GM18517 (cell line): Measurements from ENCODE around the gene TMOD4.
"Not testable (repeated sequence)": the region's sequence is repeated elsewhere in the genome, so short reads cannot be mapped to it uniquely, and the experiment has no call there.

Source experiments
- ATAC-seq: cut with Tn5 transposase; IDR thresholded peaks from one replicate; pipeline ENCODE4 v1.9.1; 2021; ENCODE audit warnings: mild to moderate bottlenecking, moderate library complexity; ENCODE audit not compliant: unreplicated experiment

Gene TMOD4

DNA sequence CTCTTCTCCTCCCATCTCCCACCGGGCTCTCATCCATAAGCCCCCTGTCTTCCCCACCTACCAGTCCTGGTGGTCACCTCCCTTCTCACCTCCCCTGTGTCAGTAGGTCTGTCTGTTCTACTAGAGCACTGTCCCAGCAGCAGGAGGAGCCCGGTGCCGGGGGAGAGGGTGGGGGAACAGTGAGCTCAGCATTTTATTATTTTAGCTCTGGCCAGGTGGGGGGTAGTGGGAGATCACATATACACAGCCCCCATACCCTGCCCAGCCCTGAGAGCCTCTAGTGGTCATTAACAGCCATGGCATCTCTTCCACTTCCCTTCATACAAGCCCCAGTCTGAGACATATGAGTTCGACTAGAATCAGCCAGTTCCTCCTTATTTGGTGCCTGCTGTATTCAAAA is at the start of gene TMOD4:
TMOD4 (minus strand) TSS at position 119 of the 400 bp plus-strand sequence. CDS start 1,106 bp downstream, outside the sequence.
- ATAC-seq: no peak

DNA sequence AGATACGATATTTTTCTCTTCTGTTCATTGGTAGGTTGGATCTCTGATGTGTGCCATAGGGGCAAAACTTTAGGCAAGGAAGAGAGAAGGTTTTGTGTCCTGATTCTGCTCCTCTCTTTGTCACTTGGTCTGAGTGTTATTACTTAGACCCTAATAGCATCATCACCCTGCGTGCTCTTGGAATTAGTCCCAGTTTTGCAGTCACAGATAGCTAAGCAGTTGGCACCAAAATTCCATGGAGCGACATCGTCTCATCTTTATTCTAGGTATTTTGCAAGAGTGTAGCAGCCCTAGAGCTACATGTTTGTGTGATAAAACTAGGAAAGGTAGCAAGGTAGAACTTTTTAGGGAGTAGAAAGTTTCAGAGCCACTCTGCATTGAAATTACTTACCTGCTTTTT is 46.3 kb upstream of the TMOD4 start:
- ATAC-seq: no peak

DNA sequence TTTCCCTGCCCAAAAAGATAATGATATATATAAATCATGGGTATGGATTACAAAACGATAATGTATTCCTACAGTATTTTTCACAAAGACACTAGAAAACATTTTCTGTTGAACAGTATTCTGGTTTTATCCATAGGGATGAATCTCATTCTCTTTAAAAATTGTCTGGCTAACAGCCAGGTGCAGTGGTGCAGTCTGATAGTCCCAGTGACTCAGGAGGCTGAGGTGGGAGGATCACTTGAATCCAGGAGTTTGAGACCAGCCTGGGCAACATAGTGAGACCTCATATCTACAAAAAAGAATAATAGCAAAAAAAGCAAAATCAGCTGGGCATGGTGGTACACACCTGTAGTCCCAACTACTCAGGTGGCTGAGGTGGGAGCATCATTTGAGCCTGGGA is 45.8 kb upstream of the TMOD4 start:
- no peak for ATAC-seq

DNA sequence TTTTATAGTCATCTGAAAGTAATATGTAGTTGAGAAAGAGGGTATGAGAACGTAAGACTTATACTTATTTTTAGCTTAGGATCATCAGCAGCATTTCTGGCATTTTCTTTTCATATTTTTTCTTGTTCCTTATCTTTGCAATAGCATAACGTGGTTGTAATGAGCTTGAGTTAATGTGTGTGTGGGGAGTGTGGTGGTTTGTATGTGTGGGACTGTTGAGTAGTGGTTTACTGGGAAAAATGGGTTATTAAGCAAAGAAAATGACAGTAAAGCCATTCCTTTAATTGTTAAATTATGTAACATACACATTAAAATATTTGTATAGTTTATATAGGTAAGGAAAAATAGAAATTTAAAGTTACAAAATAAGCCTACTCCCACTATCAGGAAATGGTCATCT is 37.8 kb upstream of the TMOD4 start:
- ATAC-seq: no peak

DNA sequence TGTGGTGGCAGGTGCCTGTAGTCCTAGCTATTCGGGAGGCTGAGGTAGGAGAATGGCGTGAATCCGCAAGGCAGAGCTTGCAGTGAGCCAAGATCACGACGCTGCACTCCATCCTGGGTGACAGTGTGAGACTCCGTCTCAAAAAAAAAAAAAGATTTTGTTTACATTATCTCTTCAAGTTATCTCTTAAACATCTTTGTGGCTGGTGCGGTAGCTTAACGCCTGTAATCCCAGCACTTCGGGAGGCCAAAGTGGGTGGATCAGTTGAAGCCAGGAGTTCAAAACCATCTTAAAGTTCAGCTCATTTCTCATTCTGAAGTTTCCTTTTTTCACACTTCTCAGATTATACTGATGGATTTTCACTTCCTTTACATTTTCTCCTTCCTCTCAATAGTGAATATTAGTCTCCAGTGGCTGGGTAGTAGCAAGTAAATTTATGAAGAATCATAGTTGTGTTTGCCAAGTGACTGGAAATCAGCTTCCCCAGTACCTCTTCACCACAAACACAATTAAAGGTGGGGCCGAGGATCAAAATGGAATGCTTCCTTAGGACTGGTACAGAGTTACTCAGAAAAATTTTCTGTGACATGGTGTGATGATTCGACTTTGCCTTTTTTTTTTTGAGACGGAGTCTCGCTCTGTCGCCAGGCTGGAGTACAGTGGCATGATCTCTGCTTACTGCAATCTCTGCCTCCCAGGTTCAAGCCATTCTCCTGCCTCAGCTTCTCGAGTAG is 36.4 kb upstream of the TMOD4 start:
- no peak for ATAC-seq

DNA sequence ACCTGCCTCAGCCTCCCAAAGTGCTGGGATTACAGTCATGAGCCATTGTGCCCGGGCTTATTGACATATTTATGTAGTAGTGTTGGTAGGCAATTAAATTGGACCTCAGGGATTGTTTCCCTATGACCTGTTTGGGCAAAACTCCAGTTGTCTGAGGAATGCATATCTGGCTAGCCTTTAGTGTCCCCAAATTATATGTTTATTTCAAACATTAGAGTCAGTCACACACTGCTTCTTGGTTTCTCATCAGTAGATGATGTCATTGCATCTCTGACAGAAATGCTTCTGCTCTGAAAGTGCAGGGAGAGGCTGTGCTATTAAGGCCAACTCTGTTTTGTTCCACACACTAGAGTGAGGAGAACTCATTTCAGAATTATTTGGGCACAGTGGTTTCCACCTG is 35.0 kb upstream of the TMOD4 start:
- no peak for ATAC-seq

DNA sequence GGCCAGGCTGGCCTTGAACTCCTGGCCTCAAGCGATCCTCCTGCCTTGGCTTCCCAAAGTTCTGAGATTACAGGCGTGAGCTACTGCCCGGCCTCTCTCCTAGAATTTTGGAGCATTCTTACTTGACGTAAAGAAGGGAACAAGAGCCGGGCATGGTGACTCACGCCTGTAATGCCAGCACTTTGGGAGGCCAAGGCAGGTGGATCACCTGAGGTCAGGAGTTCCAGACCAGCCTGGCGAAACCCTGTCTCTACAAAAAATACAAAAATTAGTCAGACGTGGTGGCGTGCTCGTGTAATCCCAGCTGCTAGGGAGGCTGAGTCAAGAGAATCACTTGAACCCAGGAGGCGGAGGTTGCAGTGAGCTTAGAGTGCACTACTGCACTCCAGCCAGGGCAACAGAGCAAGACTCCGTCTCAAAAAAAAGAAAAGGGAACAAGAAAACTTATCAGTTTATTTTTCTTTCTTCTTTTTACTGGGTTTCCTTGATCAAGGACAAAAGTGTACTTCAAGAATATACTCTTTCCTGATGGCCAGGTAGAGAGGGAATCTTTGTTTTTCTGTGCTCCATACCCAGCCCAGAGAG is 29.7 kb upstream of the TMOD4 start:
- ATAC-seq: not testable (repeated sequence)

DNA sequence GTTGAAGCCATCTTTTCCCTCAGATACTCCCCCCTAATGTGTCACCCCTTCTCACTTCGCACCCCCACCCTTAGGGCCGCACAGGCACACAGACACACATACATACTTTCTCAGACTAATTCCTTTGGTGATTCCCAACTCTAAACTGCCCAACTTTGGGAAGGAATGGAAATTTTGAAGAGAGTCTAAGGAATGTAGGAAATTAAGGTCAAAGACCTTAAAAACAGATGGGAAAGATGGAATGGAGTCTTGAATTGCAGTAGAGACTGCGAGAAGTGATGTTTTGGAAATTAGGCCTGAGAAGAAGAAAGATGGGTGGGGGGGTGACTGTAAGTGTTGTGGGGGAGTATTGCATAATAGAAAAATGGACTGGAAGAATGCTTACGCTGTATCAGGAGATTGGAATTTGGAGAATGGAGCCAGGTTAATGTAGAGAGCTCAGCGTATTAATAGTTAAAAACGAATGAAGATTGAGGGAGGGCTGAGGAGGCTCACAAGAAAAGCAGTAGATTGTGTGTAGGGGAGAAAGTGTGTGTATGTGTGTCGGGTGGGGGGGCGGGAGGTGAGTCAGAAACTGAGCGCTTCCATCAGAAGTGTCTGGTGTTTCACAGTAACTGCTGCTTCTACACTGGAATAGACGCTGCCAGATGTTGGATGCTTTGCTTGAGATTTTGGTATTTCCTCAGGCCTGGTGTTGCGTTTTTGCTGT is 24.2 kb upstream of the TMOD4 start:
- ATAC-seq: no peak

DNA sequence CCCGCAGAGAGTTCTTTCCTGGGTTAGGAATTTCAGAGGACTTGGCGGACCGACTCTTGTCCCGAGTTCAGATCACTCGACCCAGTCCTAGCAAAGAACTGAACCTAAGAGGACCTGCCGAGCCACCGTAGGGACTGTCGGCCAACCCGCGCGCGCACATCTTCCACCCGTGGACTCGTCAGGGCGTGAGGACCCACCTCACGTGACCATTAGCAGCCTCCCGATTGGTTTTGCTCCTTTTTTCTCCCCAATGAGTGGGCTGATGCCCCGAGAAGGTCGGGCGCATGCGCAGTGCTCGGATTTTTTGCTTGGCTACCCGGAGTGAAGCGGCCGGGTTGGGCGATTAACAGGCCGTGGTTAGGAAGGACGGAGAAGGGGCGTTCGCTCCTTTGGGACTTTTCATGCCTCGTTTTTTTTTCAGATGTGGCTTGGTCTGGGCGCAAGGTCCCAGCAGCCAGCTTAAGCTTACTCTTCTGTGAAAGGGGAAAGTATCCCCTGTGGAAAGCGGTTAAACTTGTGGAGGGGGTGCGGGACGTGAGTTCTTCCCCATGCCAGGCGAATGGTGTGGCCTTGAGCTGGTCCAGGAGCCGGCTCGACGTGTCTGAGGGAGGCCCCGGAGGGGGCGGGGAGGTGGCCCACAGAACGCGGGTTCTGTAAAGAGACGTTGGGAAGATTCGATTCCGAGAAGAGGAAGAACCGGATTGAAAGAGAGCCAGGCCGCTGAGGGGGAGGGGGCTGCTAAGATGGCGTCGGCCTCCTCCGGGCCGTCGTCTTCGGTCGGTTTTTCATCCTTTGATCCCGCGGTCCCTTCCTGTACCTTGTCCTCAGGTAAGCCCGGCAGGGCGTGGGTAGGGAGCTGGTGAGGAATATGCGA is 22.7 kb upstream of the TMOD4 start, which contains the start of gene PIP5K1A:
PIP5K1A (plus strand) TSS at position 299 of the 874 bp plus-strand sequence; CDS start at position 744, 445 bp downstream.
- peak; percentile 84 for ATAC-seq

DNA sequence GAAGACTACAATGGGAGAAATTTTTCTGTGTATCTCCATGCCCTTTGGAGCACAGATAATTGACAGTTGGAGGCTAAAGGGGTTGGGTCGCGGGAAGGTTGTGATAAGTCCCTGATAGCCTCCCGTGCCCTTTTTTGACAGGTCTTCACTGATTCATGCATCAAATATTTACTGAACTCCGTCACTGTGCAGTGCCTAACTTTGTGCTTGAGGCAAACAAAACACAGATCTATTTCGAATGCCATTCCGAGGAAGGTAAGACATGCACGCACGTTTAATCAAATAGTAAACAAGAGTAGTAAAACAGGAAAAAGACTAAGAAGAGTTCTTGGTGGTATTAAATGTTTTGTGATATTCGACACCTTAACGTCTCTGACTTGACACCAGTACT is 22.1 kb upstream of the TMOD4 start:
- ATAC-seq: no peak

DNA sequence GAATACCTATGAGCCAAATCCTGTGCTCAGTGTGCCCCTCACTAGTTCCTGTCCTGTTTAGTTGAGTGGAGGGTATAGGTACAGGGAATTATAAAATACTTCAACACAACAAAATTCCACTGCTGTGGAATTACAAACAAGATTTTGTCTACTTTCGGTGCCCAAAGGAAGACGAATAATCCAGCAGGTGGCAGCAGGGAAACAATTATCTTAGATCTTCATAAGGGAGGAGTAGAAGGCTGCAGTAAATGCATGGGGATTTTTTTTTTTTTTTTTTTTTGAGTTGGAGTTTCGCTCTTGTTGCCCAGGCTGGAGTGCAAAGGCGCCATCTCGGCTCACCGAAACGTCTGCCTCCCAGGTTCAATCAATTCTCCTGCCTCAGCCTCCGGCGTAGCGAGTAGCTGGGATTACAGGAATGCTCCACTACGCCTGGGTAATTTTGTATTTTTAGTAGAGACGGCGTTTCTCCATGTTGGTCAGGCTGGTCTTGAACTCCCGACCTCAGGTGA is 20.6 kb upstream of the TMOD4 start:
- ATAC-seq: no peak

DNA sequence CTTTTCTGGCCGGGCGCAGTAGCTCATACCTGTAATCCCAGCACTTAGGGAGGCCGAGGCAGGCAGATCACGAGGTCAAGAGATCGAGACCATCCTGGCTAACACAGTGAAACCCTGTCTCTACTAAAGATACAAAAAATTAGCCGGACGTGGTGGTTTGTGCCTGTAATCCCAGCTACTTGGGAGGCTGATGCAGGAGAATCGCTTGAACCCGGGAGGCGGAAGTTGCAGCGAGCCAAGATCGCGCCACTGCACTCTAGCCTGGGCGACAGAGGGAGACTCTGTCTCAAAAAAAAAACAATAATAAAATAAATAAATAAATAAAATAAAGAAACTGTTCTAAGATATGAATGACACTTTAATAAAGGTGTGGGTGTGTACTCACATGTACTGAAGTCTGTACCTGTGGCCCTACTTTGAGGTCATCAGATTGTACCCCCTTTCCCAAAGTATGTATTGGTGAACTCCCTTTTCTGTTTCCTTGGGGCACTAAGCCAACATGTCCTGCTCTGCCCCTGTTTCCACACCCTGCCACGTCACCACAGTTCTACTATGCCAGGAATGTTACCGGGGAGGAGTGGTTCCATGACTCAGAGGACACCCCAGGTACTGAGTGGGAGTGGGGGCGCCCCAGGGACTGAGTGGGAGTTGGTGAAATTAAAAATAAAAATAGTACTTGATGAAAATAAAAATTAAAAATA is 19.3 kb upstream of the TMOD4 start:
- not testable (repeated sequence) for ATAC-seq

DNA sequence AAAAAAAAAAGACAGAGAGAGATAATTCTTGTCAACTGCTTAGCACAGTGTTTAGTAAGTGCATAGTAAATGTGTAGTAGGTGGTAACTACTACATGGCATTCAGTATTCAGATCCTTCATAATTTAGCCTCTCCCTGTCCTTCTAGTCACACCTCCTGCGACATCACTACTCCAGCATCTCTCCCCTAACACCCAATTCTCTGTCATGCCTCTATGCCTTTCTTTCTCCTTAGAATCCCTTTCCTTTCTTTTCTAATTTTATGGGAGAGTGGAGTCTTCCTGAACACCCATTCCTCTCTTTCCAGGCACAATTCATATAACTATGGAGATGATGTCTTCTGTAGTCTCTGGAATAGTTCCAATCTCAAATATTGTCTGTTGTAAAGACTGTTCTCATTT is 18.1 kb upstream of the TMOD4 start:
- no peak for ATAC-seq

DNA sequence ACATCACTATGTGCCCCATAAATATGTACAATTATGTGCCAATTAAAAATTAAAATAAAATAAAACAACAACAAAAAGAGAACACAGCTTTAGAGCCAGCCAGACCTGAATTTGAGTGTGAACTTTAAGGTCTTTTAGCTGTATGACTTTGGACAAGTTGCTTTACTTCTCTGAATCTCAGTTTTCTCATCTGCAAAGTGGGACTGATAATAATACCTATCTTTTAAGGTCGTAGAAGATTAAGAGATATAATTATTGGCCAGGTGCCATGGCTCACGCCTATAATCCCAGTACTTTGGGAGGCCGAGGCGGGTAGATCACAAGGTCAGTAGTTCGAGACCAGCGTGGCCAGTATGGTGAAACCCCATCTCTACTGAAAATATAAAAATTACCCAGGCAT is 17.5 kb upstream of the TMOD4 start:
- no peak for ATAC-seq

DNA sequence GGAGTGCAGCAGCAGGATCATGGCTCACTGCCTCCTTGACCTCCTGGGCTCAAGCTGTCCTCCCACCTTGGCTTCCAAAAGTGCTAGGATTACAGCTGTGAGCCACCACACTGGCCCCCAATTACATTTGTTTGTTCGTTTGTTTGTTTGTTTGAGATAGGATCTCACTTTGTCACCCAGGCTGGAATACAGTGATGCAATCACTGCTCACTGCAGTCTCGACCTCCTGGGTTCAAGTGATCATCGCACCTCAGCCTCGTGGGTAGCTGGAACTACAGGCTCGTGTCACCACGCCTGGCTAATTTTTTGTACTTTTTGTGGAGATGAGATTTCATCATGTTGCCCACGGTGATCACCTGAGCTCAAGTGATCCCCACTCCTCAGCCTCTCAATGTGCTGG is 16.3 kb upstream of the TMOD4 start:
- ATAC-seq: no peak

DNA sequence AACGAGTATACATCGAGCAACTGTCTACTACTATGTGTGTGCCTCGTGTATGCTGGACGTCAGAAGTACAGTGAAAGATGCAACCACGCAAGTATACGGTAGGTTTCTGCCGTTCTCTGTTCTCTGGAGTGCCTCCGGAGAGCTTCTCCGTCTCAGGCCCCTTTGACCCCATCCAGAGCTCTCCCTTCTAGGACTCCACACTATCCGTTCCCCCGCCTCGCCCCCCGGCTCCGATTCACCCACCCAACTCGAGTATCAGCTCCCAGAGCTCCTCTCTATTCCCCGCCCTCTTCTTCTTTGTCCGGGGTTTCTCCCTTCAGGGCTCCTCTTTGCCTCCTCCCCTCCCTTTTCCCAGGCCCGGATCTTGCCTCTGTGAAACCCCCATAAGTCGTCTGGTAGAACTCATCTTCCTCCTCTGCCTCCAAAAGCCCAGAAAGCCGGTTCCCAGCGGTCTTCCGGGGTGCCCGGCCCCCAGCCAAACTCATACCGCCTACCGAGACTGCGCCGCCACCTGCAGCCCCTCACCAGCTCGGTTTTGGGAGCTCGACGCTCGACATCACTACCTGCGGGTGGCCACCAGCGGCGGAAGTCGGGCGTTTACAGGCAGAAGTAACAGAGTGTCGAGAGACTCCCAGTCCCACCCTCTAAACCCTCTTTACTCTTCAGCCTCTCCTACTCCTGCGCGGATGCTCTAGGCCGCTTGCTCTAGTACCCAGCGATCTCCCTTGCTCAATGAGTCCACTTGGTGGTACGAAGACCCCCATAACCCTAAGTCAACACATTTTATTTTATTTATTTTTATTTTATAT is 14.1 kb upstream of the TMOD4 start, which contains the start of gene VPS72:
VPS72 (minus strand) TSS at position 561 of the 809 bp plus-strand sequence; CDS start at position 485, 76 bp downstream.
- peak; percentile 87 for ATAC-seq

DNA sequence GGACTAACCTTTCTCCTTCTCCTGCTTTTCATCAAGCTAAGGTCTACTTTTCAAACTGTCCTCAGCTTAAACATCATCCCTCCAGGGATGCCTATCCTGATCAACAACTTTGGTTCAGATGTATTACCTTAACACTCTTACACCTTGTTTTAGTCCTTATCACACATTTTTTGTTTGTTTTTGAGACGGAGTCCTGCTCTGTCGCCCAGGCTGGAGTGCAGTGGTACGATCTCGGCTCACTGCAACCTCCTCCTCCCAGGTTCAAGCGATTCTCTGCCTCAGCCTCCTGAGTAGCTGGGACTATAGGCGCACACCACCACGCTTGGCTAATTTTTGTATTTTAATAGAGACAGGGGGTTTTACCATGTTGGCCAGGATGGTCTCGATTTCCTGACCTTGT is 12.9 kb upstream of the TMOD4 start:
- not testable (repeated sequence) for ATAC-seq

DNA sequence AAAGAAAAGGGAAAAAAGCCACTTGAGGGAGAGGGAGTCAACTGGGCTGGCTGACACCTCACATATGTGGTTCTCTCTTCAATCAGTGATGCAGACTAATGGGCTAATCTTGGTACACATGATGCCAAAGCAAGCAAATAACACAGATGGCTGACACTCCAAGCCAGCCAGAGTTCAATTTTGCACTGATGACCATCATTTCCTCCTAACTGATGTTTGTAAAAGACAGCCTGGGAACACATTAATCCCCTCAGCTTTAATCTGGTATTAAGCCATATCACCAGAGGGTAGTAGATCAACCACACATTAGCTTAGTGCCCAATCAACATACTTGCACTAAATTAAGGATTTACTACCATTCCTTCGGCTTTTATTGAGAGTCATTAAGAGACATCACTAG is 11.4 kb upstream of the TMOD4 start:
- ATAC-seq: no peak

DNA sequence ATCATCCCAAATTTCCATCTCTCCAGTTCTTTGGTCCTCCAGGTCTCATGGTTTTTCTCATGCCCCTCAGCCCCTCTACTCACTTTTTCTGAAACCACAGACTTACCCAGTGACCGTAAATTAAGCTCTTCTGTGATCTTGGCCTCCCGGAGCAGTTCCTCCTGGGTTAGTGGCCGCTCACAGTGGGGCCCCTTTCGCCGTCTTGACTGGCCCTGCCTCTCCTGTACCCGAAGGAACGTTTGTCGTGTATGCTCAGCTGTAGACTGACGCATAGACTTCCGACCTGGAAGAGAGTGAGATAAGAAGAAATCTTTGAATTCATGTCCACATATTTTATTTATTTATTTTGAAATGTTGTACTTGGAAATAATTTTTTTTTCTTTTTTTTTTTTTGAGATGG is 8.4 kb upstream of the TMOD4 start:
- no peak for ATAC-seq
